HG03280 (cell line): Measurements from ENCODE around the gene PDLIM5.
"Not testable (repeated sequence)": the region's sequence is repeated elsewhere in the genome, so short reads cannot be mapped to it uniquely, and the experiment has no call there.

Source experiments
- ATAC-seq: cut with Tn5 transposase; IDR thresholded peaks from one replicate; pipeline ENCODE4 v1.9.1; 2021; ENCODE audit warnings: mild to moderate bottlenecking, moderate library complexity; ENCODE audit not compliant: unreplicated experiment

The PDLIM5 gene

DNA sequence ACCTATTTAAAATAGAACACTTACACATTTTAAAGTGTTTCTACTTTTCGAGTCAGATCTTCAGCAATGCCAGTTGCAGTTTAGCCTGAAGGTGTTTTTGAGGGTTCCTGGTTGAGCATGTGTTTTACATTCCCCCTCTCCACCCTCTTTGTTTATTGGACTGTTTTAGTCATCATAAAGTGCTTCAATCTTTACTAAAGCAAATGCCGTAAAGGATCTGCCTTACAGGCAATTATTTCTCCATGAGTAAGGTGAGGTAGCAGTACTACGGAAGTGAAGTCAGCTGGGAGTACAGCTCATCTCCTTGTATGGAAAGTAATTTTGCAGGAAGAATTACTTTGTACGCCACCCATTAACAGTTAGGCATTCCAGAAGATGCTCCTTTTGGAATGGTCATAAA lies 36.9 kb downstream of the PDLIM5 start:
- no peak for ATAC-seq

DNA sequence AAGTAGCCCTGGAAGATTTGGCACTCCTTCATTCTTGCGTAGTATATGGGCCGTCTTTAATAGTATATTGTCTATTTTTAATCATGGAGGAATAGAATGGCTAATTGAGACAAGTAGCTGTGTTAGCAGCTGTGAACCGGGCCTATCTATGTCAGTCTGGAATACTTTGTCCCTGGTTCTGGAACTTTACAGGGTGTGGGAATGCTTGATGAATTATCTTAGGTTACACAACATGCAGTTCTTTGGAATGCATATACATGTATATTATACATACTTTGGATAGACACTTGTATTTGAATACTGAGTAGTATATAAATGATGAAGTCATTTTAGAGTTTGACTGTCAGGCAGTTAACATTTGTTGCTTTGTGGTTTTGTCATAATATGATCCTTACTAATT lies 37.4 kb downstream of the PDLIM5 start:
- ATAC-seq, result no peak

DNA sequence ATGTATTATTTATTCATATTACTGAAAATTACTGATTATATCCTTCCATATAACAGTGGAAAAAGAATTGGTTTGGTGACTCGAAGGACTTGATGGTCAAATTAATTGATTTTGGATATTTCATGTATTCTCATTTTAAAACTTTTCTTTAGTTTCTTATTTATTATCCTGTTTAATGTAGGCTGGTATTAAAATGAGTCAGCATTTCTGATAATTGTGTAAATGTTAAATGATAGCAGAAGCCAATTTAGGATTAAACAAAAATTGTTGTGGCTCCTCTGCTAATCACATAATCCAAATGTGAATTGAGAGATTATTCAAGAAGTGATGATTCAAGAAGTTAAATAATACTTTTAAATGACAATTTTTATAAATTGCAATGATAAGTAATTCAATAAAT lies 38.7 kb downstream of the PDLIM5 start:
- ATAC-seq, result no peak

DNA sequence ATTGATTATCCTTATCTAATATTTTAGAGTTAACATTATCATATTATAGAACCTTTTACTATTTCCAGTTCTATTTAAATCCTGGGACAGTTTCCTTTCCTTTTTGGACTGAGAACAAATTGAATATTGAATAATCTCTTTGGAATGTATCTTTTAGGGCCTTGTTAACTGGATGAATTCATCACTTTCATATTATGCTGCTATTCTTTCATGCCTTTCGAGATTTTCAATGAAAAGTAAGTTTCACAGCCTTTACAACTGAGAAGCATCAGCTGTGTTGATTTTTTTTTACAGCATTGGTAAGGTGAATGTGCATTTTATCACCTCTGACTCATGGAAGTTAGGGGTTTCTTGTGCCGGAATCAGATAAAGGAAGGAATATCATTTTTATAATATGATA lies 39.6 kb downstream of the PDLIM5 start:
- no peak for ATAC-seq

DNA sequence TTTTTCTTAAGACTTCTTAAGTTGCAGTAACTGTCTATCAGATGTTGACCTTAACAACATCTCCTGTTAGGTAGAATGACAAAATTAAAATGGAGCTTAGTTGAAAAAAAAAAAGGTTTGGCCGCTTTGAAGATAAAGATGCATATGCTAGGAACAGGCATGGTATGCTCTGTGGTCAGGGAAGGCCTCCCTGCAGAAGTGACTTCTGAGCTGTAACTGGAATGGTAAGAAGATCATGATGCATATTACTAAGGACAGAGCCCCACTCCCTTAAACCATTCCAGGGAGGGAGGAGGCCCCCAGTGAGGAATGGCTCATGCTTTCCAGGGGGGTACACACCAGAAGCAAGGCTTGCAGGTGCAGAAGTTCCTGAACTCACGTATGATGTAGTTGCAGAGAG lies 43.7 kb downstream of the PDLIM5 start:
- no peak for ATAC-seq

DNA sequence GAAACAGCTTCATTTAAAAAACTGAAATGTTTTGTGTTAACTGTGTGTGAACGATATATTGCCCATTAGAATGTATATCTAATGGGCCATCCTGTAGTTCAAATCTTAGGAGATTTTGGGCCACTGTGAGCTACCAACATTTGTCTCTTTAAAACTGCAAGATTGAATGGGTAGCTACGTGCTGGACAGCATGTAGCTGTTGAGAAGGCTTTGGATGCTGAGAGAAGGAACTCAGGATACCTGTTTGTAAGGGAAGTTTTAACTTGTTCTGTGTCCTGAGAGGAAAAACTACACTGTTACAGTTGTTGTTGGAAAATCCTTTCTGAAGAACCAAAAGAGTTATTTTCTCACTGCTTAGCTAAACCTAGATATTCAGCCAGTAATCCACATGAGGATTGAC lies 45.9 kb downstream of the PDLIM5 start:
- no peak for ATAC-seq

DNA sequence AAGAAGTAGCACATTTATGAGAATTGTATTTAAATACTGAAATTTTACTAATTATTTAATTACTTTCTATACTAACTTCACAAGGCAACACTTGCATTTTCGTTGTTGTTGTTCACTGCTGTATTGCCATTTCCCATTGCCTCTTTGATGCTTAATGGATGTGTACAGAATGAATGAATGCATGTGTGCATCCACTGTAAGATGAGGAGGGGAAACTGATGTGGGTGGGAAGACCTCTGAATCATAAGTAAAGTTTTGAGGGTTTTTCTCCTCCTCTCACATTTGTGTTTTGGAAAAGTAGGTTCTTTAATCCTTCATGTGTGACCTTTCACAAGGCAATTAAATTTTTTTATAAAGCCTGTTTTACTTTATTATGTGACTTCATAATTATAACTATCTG lies 46.8 kb downstream of the PDLIM5 start:
- no peak for ATAC-seq

DNA sequence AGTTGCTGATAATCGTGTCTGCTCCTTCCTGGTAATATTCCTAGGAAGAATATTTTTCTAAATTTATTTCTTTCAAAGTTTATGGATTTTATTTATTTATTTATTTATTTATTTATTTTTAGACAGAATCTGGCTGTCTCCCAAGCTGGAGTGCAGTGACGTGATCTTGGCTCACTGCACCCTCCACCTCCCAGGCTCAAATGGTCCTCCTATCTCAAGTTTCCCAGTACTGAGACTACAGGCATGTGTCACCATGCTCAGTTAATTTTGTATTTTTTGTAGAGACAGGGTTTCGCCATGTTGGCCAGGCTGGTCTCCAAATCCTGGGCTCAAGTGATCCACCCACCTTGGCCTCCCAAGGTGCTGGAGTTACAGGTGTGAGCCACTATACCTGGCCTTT lies 48.9 kb downstream of the PDLIM5 start:
- ATAC-seq, result no peak

DNA sequence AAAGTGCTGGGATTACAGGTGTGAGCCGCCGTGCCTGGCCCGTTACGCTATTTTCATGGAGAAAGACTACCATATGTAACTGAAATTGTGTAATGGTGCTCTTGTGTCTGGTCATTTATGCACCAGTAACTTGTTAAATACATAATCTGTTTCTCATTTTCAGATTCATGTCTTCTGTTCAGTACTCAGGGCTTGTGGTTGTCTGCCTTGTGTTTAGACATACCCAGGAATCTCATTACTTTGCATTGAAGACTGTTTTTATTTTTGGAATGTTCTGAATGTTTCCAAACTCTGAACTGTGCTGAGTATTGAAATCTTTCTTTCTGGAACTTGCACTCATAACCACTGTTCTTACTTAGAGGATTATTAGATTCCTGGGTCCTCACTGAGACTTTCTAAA lies 52.8 kb downstream of the PDLIM5 start:
- no peak for ATAC-seq

DNA sequence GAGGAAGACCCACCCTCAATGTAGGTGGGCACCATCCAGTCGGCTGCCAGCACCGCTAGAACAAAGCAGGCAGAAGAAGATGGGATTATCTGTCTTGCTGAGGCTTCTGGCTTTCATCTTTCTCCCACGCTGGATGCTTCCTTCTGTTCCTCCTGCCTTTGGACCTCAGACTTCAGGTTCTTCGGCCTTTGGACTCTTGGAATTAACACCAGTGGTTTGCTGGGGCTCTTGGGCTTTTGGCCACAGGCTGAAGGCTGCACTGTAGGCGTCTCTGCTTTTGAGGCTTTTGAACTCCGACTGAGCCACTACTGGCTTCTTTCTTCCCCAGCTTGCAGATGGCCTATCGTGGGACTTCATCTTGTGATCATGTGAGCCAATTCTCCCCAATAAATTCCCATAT lies 55.1 kb downstream of the PDLIM5 start:
- ATAC-seq, result no peak

DNA sequence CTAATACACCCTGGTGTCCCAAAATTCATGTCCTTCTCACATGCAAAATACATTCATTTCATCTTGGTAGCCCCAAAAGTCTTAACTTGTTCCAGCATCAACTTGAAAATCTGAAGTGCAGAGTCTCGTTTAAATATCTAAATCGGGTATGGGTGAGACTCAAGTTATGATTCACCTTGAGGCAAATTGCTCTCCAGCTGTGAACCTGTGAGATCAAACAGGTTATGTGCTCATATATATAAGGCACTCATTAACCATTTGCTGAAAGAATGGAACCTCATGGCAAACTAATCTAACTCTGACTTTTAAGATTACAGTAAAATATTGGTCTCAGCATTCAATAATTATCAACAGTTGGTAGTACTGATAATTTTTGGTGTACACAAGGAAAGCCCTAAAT lies 55.5 kb downstream of the PDLIM5 start:
- no peak for ATAC-seq

DNA sequence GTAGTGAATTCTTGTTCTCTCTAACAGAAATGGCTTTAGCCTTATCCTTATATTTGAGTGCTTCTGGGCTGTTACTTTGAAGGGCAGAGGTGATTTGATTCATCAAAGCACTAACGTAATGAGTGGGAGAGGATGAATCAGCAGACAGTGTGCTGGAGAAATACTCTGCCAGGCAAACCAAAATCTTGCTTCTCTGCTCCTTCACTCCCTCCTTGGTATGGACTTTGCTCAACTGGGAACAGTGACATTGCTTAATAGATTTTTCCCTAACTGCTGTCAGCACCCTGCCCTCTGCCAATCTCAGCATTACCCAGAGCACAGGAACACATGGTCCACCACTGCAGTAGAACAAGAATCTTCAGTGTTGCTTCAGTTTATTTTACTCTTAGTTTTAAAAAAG lies 56.0 kb downstream of the PDLIM5 start:
- ATAC-seq, result no peak

DNA sequence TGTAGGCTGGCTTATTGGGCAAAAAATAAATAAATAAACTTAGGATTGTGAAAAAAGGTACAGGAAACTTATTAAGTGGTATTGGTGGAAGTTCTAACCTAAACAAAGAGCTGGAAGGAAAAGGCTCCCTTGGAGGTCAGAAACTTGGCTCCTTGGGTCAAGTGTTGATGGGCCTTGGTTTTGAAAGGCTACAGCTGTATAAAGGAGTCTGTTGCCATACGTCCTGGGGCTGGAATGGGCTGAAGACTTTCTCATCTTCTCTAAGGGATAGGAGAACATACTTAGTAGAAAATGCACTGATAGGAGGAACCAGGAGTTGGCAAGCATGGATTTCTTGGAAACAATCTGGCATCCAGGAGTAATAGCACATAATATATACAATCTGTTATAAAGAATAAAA lies 56.6 kb downstream of the PDLIM5 start:
- ATAC-seq, result no peak

DNA sequence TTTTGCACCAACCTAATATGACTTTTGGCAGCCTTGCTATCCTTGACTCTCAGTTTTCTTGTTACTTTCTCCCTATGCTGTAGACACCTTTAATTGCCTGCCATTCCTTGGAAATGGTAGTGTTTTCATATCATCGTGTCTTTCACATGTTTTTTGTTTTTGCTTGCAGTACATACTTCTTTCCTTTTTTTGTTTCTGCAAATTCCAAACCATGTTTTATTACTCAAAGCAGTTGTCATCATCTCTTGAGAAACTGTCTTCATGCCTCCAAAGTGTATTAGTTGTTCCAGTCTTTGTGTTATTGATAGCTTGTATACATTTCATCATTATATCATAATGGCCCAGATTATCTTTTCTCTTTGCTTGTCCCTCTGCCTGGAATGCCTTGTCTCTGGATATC lies 57.1 kb downstream of the PDLIM5 start:
- no peak for ATAC-seq

DNA sequence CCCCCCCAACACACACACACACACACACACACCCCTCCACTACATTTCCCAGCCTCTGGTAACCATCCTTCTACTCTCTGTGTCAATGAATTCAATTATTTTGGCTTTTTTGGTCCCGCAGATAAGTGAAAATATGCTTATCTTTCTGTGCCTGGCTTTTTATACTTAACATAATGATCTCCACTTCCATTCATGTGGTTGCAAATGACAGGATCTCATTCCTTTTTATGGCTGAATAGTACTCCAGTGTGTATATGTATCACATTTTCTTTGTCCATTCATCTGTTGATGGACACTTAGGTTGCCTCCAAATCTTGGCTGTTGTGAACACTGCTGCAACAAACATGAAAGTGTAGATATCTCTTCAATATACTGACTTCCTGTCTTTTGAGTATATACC lies 59.8 kb downstream of the PDLIM5 start:
- no peak for ATAC-seq

DNA sequence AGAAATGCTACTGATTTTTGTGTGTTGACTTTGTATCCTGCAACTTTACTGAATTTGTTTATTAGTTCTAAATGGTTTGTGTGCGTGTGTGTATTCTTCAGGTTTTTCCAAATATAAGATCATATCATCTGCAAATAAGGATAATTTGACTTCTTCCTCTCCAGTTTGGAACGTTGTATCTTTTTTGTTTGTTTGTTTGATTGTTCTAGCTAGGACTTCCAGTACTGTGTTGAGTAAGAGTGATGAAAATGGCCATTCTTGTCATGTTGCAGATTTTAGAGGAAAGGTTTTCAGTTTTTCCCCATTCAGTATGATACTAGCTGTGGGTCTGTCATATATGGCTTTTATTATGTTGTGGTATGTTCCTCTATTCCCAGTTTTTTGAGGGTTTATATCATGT lies 61.8 kb downstream of the PDLIM5 start:
- not testable (repeated sequence) for ATAC-seq

DNA sequence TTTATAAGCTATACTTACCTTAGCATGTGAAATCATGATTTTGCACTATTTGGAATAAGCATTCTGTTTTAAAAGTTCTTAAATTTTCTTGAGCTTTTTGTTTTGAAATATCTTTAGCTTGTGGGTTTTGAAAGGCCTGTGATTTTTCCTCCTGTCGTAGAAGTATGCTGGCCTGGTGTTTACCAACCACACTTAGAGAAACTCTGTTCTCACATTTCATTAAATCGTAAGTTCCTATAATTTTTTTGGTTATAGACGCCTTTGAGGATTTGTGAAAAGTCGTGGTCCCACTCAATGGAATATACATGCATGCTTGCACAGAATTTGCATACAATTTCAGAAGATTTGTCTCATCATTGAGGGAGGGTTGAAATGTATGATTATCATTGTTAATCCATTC lies 63.6 kb downstream of the PDLIM5 start:
- no peak for ATAC-seq

DNA sequence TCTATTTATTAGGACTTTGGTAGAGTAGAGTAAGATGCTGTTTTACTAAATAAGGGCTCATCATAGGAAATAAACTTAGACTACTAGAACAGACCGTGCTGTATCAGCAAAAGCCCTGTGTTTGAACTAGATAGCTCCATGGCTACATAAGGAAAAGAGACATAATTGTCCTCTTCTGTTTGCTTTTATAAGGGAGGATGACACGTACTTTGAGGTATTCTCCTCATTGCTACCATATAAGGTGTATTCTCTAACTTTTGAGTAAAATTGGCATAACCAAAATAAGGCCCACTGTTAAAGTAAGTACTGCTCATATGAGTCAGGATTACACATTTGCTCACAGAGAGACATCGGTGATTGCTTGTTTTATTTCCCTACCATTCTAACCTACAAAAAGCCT lies 64.3 kb downstream of the PDLIM5 start:
- ATAC-seq, result no peak

DNA sequence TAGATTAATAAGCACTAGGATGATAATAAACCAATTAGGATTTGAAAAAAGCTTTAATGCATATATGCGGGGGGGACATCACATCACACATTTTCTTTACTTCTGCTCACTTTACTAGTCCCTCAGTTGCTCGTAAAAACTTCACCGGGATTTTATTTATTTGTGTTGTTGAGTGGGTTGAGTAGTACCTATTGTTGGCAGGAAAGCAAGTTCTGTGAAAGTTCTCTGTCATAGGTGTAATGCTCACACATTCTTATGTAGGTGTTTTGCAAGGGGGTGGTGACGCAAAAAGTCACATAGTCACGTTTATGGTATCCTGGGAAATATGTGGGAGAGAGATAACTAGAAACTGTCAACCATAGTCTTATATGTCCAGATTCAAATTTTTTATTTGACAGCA lies 65.3 kb downstream of the PDLIM5 start:
- ATAC-seq, result no peak

DNA sequence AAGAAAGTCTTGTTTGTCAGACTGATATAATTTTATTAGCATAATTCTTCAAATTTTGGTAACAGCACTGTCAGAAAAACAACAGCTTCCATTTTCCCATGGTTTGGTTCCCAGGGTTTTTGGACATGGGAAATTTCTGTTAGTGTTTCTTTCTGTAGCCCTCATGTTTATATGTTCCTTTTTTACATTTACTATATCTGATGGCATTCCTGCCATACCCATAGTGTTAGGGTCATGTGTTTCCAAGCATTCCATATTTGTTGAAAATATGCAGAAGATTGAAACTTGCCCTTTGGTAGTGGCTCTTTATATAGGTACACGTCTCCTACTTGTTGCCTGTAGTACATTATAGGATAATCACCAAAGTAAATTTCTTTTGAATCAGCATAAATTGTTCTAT lies 65.8 kb downstream of the PDLIM5 start:
- ATAC-seq, result no peak

DNA sequence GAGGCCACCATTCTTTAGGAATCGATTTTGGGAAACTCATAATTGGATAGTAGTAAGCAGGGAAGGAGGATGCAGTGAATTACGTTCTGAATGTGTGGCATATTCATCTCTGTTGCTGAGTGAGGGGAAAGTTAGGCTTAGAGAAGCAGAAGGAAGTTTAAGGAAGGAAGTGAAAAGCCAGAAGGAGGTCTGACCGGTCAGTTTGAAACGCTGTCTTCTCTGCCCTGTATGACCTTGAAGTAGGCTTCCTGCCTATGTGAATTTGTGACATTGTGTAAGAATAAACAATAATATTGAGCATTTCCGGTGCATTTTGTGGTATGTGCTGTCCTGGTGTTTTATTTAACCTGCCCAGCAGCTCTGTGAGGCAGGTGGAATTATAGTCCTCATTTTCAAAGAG lies 67.3 kb downstream of the PDLIM5 start:
- ATAC-seq, result no peak

DNA sequence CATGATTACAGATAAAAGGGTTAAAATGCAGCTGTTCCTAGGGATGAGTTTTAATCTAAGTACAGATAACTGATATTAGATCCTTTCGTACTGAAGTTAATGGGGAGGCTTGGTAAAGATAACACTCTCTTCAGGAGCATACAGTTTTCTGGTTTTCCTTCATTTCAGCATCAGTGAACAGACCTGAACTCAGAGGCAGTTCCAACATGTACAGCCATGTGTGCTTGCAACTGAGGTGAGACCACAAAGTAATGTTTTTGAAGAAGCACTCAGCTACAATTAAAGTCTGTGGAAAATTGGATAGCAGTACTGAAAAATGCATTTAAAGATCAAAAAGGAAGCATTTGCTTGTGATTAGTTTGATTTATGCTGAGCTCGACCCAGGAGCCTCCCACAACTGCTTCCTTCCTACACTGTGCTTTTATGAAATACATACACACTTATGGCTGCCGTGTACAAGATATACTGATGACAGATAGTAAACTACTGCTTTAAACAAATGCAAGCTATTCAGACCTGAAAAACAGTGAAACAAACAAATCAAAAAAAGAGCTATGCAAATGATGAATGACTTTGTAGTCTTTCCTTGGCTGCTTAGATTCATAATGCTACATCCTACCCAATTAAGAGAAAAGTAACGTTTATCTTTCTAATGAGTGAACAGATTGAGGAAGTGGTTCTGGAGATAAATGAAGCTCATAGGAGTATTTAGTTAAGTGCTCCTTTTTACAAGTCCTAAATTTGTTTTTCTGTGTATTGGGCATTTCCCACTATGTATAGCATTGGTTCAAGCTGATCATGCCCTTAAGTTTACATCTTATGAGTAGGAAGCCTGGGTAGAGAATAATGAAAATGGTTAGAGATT lies 68.4 kb downstream of the PDLIM5 start:
- peak; percentile 45 for ATAC-seq

DNA sequence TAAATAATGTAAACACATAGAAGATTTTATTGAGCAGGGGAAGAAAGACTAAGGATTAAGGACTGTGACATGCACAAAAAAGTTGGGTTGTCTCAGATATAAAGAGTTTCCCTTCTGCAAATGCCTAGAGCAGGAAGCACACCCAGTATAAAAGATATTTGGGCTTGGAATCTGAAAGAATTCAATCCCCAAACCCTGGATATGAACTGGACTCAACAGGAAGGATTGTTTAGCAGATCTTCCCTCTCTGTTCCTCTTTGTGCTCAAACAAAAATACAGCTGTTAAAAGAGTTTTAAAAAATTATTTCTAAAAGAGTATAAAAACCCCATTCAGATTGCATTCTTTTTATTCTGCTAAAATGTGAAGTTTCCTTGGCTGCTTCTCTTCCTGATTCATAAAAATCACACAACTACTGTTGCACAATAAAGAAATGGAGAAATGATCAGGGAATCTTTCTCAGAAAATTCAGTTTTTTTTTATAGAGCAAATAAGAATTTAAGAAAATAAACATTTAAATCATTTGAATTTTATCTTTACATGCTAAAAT lies 71.4 kb downstream of the PDLIM5 start:
- ATAC-seq, result no peak
